Effector memory CD4-positive, alpha-beta T cell (primary cell): ENCODE data around the gene ANAPC10.

Experiments used
- DNase-seq, 3 donors: peaks; one replicate each; pipeline ENCODE4 v3.0.0-alpha.2; 2020
- H3K27ac ChIP-seq: 2 replicates; pipeline ENCODE4 v1.7.0; 2013; ENCODE audit warnings: mild to moderate bottlenecking, low read length, moderate library complexity; ENCODE audit not compliant: insufficient read depth, poor library complexity, severe bottlenecking
- H3K27me3 ChIP-seq: replicated peaks from 2 replicates; pipeline ENCODE4 v1.7.0; 2013; ENCODE audit warnings: mild to moderate bottlenecking, low read length; ENCODE audit not compliant: insufficient read depth, control insufficient read depth, poor library complexity, severe bottlenecking
- H3K36me3 ChIP-seq: 2 replicates; pipeline ENCODE4 v1.7.0; 2013; ENCODE audit warnings: mild to moderate bottlenecking, low read length, moderate library complexity; ENCODE audit not compliant: control insufficient read depth, insufficient read depth
- H3K4me1 ChIP-seq: 2 replicates; pipeline ENCODE4 v1.7.0; 2013; ENCODE audit warnings: low read length, mild to moderate bottlenecking; ENCODE audit not compliant: control insufficient read depth, insufficient read depth, poor library complexity, severe bottlenecking
- H3K4me3 ChIP-seq: 2 replicates; pipeline ENCODE4 v1.7.0; 2013; ENCODE audit warnings: low read length, low read depth, mild to moderate bottlenecking; ENCODE audit not compliant: insufficient read depth, poor library complexity, severe bottlenecking
- H3K9me3 ChIP-seq: 2 replicates; pipeline ENCODE4 v1.7.0; 2013; ENCODE audit warnings: mild to moderate bottlenecking, low read length, moderate library complexity; ENCODE audit not compliant: control insufficient read depth

Gene ANAPC10

GRCh38 chr4:145048817-145049216 is 49.2 kb downstream of the ANAPC10 start:
- Histone ChIP-seq H3K4me3 (no peak overlapping the region), H3K27ac (no peak overlapping the region), H3K4me1 (no peaks in the 10 kb centered on the region), H3K36me3 (no peaks in the 10 kb centered on the region), H3K27me3 (no peaks in the 10 kb centered on the region), H3K9me3 (no peaks in the 10 kb centered on the region)
- DNase-seq, result no peak

- H3K27ac ChIP-seq, result no peak overlapping the region
- no peak for DNase-seq
- H3K4me3 ChIP-seq, result no peak overlapping the region
- no peaks in the 10 kb centered on the region for H3K27me3 ChIP-seq
- H3K4me1 ChIP-seq, result no peaks in the 10 kb centered on the region
- no peaks in the 10 kb centered on the region for H3K36me3 ChIP-seq
- H3K9me3 ChIP-seq, result no peaks in the 10 kb centered on the region
Measured at GRCh38 chr4:145047151-145047550, 50.8 kb downstream of the ANAPC10 start.

GRCh38 chr4:145045180-145045579 is 52.8 kb downstream of the ANAPC10 start:
- DNase-seq, result no peak
- H3K4me3 ChIP-seq, result no peak overlapping the region
- no peak overlapping the region for H3K27ac ChIP-seq
- no peaks in the 10 kb centered on the region for H3K36me3 ChIP-seq
- no peaks in the 10 kb centered on the region for H3K4me1 ChIP-seq
- no peaks in the 10 kb centered on the region for H3K9me3 ChIP-seq
- no peaks in the 10 kb centered on the region for H3K27me3 ChIP-seq

GRCh38 chr4:145044341-145044740 is 53.7 kb downstream of the ANAPC10 start:
- no peaks in the 10 kb centered on the region for H3K27me3 ChIP-seq
- no peak overlapping the region for H3K4me3 ChIP-seq
- DNase-seq, result no peak
- no peaks in the 10 kb centered on the region for H3K9me3 ChIP-seq
- H3K36me3 ChIP-seq, result no peaks in the 10 kb centered on the region
- H3K4me1 ChIP-seq, result no peaks in the 10 kb centered on the region
- H3K27ac ChIP-seq, result no peak overlapping the region

GRCh38 chr4:145043306-145043705 is 54.7 kb downstream of the ANAPC10 start:
- Histone ChIP-seq H3K36me3 (no peaks in the 10 kb centered on the region), H3K27ac (no peak overlapping the region), H3K4me1 (no peaks in the 10 kb centered on the region), H3K4me3 (no peak overlapping the region), H3K9me3 (no peaks in the 10 kb centered on the region), H3K27me3 (no peaks in the 10 kb centered on the region)
- no peak for DNase-seq

- Histone ChIP-seq H3K27me3 (no peaks in the 10 kb centered on the region), H3K36me3 (no peaks in the 10 kb centered on the region), H3K4me1 (no peaks in the 10 kb centered on the region), H3K9me3 (no peaks in the 10 kb centered on the region), H3K27ac (no peak overlapping the region), H3K4me3 (no peak overlapping the region)
- DNase-seq, result no peak
Measured at GRCh38 chr4:145042601-145043285, 55.3 kb downstream of the ANAPC10 start.

- Histone ChIP-seq H3K4me3 (no peak overlapping the region), H3K27ac (no peak overlapping the region), H3K27me3 (no peaks in the 10 kb centered on the region), H3K4me1 (no peaks in the 10 kb centered on the region), H3K9me3 (no peaks in the 10 kb centered on the region), H3K36me3 (peaks cover 1% of the 10 kb centered on the region)
- no peak for DNase-seq
Measured at GRCh38 chr4:145041378-145041777, 56.6 kb downstream of the ANAPC10 start.

GRCh38 chr4:145035494-145036136 is 62.4 kb downstream of the ANAPC10 start:
- Histone ChIP-seq H3K4me3 (no peak overlapping the region), H3K9me3 (no peaks in the 10 kb centered on the region), H3K27ac (no peak overlapping the region), H3K27me3 (no peaks in the 10 kb centered on the region), H3K4me1 (no peaks in the 10 kb centered on the region), H3K36me3 (peaks cover 12% of the 10 kb centered on the region)
- no peak for DNase-seq

GRCh38 chr4:145034727-145035211 is 63.2 kb downstream of the ANAPC10 start:
- H3K4me3 ChIP-seq, result no peak overlapping the region
- peaks cover 12% of the 10 kb centered on the region for H3K36me3 ChIP-seq
- H3K27ac ChIP-seq, result no peak overlapping the region
- H3K27me3 ChIP-seq, result no peaks in the 10 kb centered on the region
- no peaks in the 10 kb centered on the region for H3K9me3 ChIP-seq
- DNase-seq, result no peak
- no peaks in the 10 kb centered on the region for H3K4me1 ChIP-seq

- no peaks in the 10 kb centered on the region for H3K9me3 ChIP-seq
- DNase-seq, result no peak
- H3K4me3 ChIP-seq, result no peak overlapping the region
- H3K27me3 ChIP-seq, result no peaks in the 10 kb centered on the region
- H3K36me3 ChIP-seq, result no peaks in the 10 kb centered on the region
- H3K27ac ChIP-seq, result no peak overlapping the region
- no peaks in the 10 kb centered on the region for H3K4me1 ChIP-seq
Measured at GRCh38 chr4:145019346-145019745, 78.7 kb downstream of the ANAPC10 start.
